Liver (tissue), 9 donors: ENCODE results near the gene TSPEAR. TPM values are rescaled to one million over a fixed set of nuclear protein-coding genes. Genes with fewer than 3 reads are reported as not detected.

Experiments used
- DNase-seq: peaks from one replicate; pipeline ENCODE4 v3.0.0-alpha.2; 2017; ENCODE audit warnings: low spot score
- H3K27ac ChIP-seq, 2 donors: one replicate each; pipeline ENCODE4 v1.7.0; 2013; ENCODE audit warnings: inconsistent platforms in 2 of 2, low read length in 2 of 2, control low read depth in 1 of 2, low read depth in 1 of 2, mild to moderate bottlenecking in 1 of 2
- H3K27me3 ChIP-seq, 4 donors: one replicate each; pipeline versions ENCODE4 v1.6.1 to v1.7.0; 2013; ENCODE audit warnings: low read length in 3 of 4, inconsistent platforms in 1 of 4, mild to moderate bottlenecking in 1 of 4, moderate library complexity in 1 of 4; ENCODE audit not compliant: control insufficient read depth in 4 of 4, insufficient read depth in 4 of 4
- H3K36me3 ChIP-seq, 4 donors: one replicate each; pipeline versions ENCODE4 v1.6.1 to v1.7.0; 2013; ENCODE audit warnings: low read length in 3 of 4, mild to moderate bottlenecking in 3 of 4, low read depth in 1 of 4, moderate library complexity in 1 of 4; ENCODE audit not compliant: control insufficient read depth in 4 of 4, insufficient read depth in 3 of 4
- H3K4me1 ChIP-seq, 4 donors: one replicate each; pipeline versions ENCODE4 v1.6.1 to v1.7.0; 2013; ENCODE audit warnings: low read length in 3 of 4, mild to moderate bottlenecking in 3 of 4, moderate library complexity in 1 of 4; ENCODE audit not compliant: control insufficient read depth in 4 of 4, insufficient read depth in 4 of 4
- H3K4me3 ChIP-seq, 3 donors: one replicate each; pipeline versions ENCODE4 v1.6.1 to v1.7.0; 2013; ENCODE audit warnings: low read length in 3 of 3, control low read depth in 1 of 3, low read depth in 1 of 3, mild to moderate bottlenecking in 1 of 3
- H3K9ac ChIP-seq, 2 donors: one replicate each; pipeline ENCODE4 v1.7.0; 2013; ENCODE audit warnings: low read length in 2 of 2, mild to moderate bottlenecking in 2 of 2, moderate library complexity in 2 of 2, control low read depth in 1 of 2, low read depth in 1 of 2
- H3K9me3 ChIP-seq, 4 donors: one replicate each; pipeline versions ENCODE4 v1.6.1 to v1.7.0; 2013; ENCODE audit warnings: low read length in 3 of 4; ENCODE audit not compliant: control insufficient read depth in 4 of 4
- ATF3 ChIP-seq: IDR thresholded peaks from 2 replicates; pipeline ENCODE4 v1.6.1; 2016; ENCODE audit warnings: antibody characterized with exemption
- CTCF ChIP-seq: fragments of 150-350 bp; IDR thresholded peaks from 2 replicates; pipeline ENCODE4 v1.5.1; 2017; ENCODE audit warnings: improper control_type of control experiment, low read depth, low read length; ENCODE audit not compliant: missing input control
- EGR1 ChIP-seq, 2 donors: IDR thresholded peaks; 2 replicates each; pipeline ENCODE4 v1.6.1; 2016 to 2018; ENCODE audit warnings: antibody characterized with exemption in 2 of 2, low read depth in 2 of 2
- FOXA1 ChIP-seq: IDR thresholded peaks from 2 replicates; pipeline ENCODE4 v1.6.1; 2016; ENCODE audit warnings: antibody characterized with exemption
- FOXA2 ChIP-seq: IDR thresholded peaks from 2 replicates; pipeline ENCODE4 v1.6.1; 2016; ENCODE audit warnings: antibody characterized with exemption
- GABPA ChIP-seq, 2 donors: IDR thresholded peaks in 1 of 2; conservative IDR thresholded peaks in 1 of 2; 2 replicates each; pipeline ENCODE4 v1.6.1; 2016; ENCODE audit warnings: antibody characterized with exemption in 2 of 2, mild to moderate bottlenecking in 1 of 2, moderate library complexity in 1 of 2
- HNF4A ChIP-seq, 2 donors: conservative IDR thresholded peaks; 2 replicates each; pipeline ENCODE4 v1.6.1; 2016; ENCODE audit warnings: antibody characterized with exemption in 2 of 2, mild to moderate bottlenecking in 2 of 2
- JUND ChIP-seq, 2 donors: IDR thresholded peaks; 2 replicates each; pipeline ENCODE4 v1.6.1; 2016; ENCODE audit warnings: antibody characterized with exemption in 2 of 2
- RAD21 ChIP-seq, 2 donors: IDR thresholded peaks; 2 replicates each; pipeline ENCODE4 v1.6.1; 2016; ENCODE audit warnings: antibody characterized with exemption in 2 of 2, mild to moderate bottlenecking in 2 of 2
- RXRA ChIP-seq, 2 donors: IDR thresholded peaks; 2 replicates each; pipeline ENCODE4 v1.6.1; 2017 to 2018; ENCODE audit warnings: antibody characterized with exemption in 2 of 2, mild to moderate bottlenecking in 1 of 2
- YY1 ChIP-seq: IDR thresholded peaks from 2 replicates; pipeline ENCODE4 v1.6.1; 2016; ENCODE audit warnings: antibody characterized with exemption, mild to moderate bottlenecking
- ZBTB33 ChIP-seq: IDR thresholded peaks from 2 replicates; pipeline ENCODE4 v1.6.1; 2016; ENCODE audit warnings: antibody characterized with exemption
- WGBS: extraction: QIAGEN DNeasy Blood & Tissue Kit; methylation state at CpG from one replicate; pipeline ENCODE4 v1.1.7; 2013; 5-methylcytosine and 5-hydroxymethylcytosine counted together
- polyA plus RNA-seq, 2 donors: library from polyadenylated mRNA; stranded (reverse) in 1 of 2; unstranded in 1 of 2; fragments of 200-250 nt in 1 of 2; fragments of >200 nt in 1 of 2; fragmentation: Nextera tagmentation in 1 of 2; extraction: Ambion mirVana in 1 of 2; gene quantifications; one replicate each; pipeline versions ENCODE4 v1.2.1 to v1.2.3, GENCODE V29; 2013 to 2015
- total RNA-seq, 2 donors: library from RNA; depleted of rRNA; stranded (reverse); fragments of >200 nt; gene quantifications; one replicate each; pipeline ENCODE4 v1.2.3, GENCODE V29; 2014
- donor health status: healthy.
- donor health status: healthy.
- donor health status: healthy.
- donor health status: healthy.
- donor health status: healthy.

The TSPEAR gene
- total and polyA plus RNA-seq, 4 donors = under 0.01 to 0.14 (median 0.01) TPM; not detected in 1

GRCh38 chr21:44740742-44741141, 29.4 kb upstream of the TSPEAR start:
- Histone ChIP-seq H3K4me1 (no peaks in the 10 kb centered on the region), H3K27me3 (no peaks in the 10 kb centered on the region), H3K4me3 (no peak overlapping the region), H3K27ac (no peak overlapping the region), H3K9me3 (peaks cover 0 to 5% (median 3%) of the 10 kb centered on the region in 4 donors), H3K9ac (no peak overlapping the region), H3K36me3 (no peaks in the 10 kb centered on the region)
- TF ChIP-seq RAD21 (IDR thresholded peaks at IDR 0.05) (no peak), FOXA1 (no peak), CTCF (no peak), FOXA2 (no peak), EGR1 (IDR thresholded peaks at IDR 0.05; ENCODE audit: low read depth in 2 of 2) (no peak), ATF3 (no peak), ZBTB33 (no peak), HNF4A (conservative IDR thresholded peaks at IDR 0.05) (no peak), JUND (IDR thresholded peaks at IDR 0.05) (no peak), YY1 (no peak), RXRA (IDR thresholded peaks at IDR 0.05) (no peak), GABPA (IDR thresholded peaks at IDR 0.05 in 1 of 2, conservative IDR thresholded peaks at IDR 0.05 in 1 of 2) (no peak)
- no peak for DNase-seq
- 85% methylated on average over 7 of the region's 7 CpGs for WGBS

GRCh38 chr21:44739316-44739715, 27.9 kb upstream of the TSPEAR start:
- no peaks in the 10 kb centered on the region for H3K4me1 ChIP-seq
- H3K9me3 ChIP-seq = peaks cover 0 to 5% (median 3%) of the 10 kb centered on the region in 4 donors
- TF ChIP-seq EGR1 (IDR thresholded peaks at IDR 0.05; ENCODE audit: low read depth in 2 of 2) (no peak), RXRA (IDR thresholded peaks at IDR 0.05) (no peak), GABPA (IDR thresholded peaks at IDR 0.05 in 1 of 2, conservative IDR thresholded peaks at IDR 0.05 in 1 of 2) (no peak), ATF3 (no peak), ZBTB33 (no peak)
- DNase-seq = no peak
- no peaks in the 10 kb centered on the region for H3K36me3 ChIP-seq
- no peak overlapping the region for H3K4me3 ChIP-seq
- H3K9ac ChIP-seq = no peak overlapping the region
- 88% methylated on average over 1 of the region's 1 CpG for WGBS
- no peak overlapping the region for H3K27ac ChIP-seq
- H3K27me3 ChIP-seq = no peaks in the 10 kb centered on the region
